Measurements from ENCODE around the gene PCNT.

The PCNT gene

DNA sequence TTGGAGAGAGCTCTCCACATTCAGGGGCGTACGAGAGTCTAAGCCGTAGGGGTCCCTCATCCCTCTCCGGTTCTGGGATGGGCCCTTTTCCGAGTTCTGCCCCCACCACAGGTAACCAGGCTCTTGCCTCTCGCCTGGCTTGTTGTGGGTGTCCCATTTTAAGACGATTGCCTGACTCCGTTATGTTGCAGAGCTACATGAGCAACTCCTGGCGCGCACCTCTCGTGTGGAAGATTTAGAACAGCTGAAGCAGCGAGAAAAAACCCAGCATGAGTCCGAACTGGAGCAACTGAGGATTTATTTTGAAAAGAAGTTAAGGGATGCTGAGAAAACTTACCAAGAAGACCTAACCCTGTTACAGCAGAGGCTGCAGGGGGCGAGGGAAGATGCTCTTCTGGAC, 29.0 kb downstream of the PCNT start:
- WGBS, 2 experiments (ENCODE audit: insufficient coverage in 2 of 2): 88 to 95% methylated on average over 11 to 14 of the region's 14 CpGs
- Histone ChIP-seq H3K9me3 (ENCODE audit: control insufficient read depth, low read length) (no peaks in the 10 kb centered on the region), H3K27ac (ENCODE audit: low read depth, low read length, severe bottlenecking) (no peak overlapping the region), H3K4me3 (ENCODE audit: extremely low read depth, insufficient read depth, low read length, poor library complexity, severe bottlenecking) (no peak overlapping the region), H3K4me1 (ENCODE audit: control insufficient read depth, insufficient read depth, low read length, poor library complexity, severe bottlenecking) (no peaks in the 10 kb centered on the region), H3K36me3 (ENCODE audit: control insufficient read depth, insufficient read depth, low read length) (peaks cover 93% of the 10 kb centered on the region)

DNA sequence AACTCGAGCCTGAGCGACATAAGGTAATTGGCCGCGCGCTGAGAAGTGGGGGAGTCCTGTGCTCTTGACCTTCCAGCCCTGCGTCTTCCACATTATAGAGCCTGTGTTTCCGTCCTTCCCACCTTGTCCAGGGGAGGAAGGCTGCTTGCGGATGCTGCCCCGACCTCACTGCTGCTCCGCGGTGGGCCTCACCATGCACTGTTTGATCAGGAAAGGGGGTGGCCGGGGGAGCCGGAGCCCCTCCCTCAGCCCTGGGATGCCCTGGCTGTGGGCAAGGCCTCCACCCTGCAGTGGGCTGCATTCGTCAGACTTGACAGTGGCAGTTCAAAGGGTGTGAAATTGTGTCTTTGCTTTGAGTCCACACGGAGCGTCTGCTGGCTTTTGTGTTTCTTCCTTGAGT, 30.1 kb downstream of the PCNT start:
- no peak overlapping the region for H3K27ac ChIP-seq (ENCODE audit: low read depth, low read length, severe bottlenecking)
- H3K4me1 ChIP-seq (ENCODE audit: control insufficient read depth, insufficient read depth, low read length, poor library complexity, severe bottlenecking): no peaks in the 10 kb centered on the region
- no peaks in the 10 kb centered on the region for H3K9me3 ChIP-seq (ENCODE audit: control insufficient read depth, low read length)
- H3K4me3 ChIP-seq (ENCODE audit: extremely low read depth, insufficient read depth, low read length, poor library complexity, severe bottlenecking): no peak overlapping the region
- peaks cover 93% of the 10 kb centered on the region for H3K36me3 ChIP-seq (ENCODE audit: control insufficient read depth, insufficient read depth, low read length)
- 92 to 96% methylated on average over 14 to 15 of the region's 16 CpGs for WGBS, 2 experiments (ENCODE audit: insufficient coverage in 2 of 2)

DNA sequence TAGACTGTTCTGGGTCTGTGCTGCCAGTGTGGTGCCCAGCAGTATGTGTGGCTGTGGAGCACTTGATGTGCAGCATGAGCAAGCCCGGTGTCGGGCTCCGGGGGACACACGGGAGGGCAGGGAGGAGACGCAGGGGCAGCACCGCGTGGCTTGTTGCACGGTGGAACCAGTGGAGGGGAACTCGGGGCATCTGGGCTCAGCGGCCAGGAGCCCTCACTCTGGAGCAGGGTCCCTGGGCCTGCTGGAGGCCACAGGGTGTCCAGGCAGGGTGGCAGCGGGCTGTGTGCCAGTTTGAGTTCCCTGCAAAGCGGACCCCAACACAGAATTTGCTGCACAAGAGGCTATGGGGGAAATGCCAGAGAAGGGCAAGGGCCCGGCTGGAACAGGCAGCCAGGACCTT, 30.6 kb downstream of the PCNT start:
- Histone ChIP-seq H3K4me3 (ENCODE audit: extremely low read depth, insufficient read depth, low read length, poor library complexity, severe bottlenecking) (no peak overlapping the region), H3K36me3 (ENCODE audit: control insufficient read depth, insufficient read depth, low read length) (peaks cover 93% of the 10 kb centered on the region), H3K4me1 (ENCODE audit: control insufficient read depth, insufficient read depth, low read length, poor library complexity, severe bottlenecking) (no peaks in the 10 kb centered on the region), H3K27ac (ENCODE audit: low read depth, low read length, severe bottlenecking) (no peak overlapping the region), H3K9me3 (ENCODE audit: control insufficient read depth, low read length) (no peaks in the 10 kb centered on the region)
- WGBS, 2 experiments (ENCODE audit: insufficient coverage in 2 of 2): 92 to 96% methylated on average over 11 to 13 of the region's 13 CpGs

DNA sequence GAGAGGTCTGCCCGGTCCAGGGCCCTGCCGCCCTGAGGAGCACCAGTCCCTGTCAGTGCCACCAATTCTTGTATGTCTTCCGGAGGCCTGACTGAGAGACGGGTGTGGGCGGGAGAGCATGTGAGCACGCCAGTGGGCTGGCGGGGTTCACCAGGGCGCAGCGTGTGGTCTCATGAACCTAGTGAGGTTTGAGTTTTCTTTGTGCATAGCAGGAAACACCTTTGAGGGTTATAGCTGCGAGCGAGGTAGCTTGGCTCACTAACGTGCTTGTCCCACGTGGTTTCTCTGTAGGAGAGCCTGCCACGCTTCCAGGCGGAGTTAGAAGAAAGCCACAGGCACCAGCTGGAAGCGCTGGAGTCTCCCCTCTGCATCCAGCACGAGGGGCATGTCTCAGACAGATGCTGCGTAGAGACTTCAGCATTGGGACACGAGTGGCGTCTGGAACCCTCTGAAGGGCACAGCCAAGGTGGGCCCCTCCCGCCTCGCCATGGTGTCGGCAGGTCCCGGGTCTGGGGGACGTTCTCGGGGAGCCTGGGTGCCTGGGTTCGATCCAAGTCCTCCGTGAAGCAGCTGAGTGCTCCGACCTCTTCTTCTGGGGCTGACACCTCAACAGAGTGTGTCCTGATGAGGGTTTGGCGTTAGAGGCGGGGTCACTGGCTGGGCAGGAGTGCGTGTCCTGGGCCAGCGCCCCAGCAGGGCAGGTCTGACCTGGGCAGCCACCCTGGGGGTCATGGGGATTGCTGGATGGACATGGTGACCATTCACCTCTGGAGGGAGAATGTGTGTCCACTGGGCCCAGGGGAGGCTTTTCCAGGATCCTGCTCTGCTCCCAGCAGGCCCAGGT, 31.4 kb downstream of the PCNT start:
- Histone ChIP-seq H3K4me1 (ENCODE audit: control insufficient read depth, insufficient read depth, low read length, poor library complexity, severe bottlenecking) (no peaks in the 10 kb centered on the region), H3K9me3 (ENCODE audit: control insufficient read depth, low read length) (no peaks in the 10 kb centered on the region), H3K27ac (ENCODE audit: low read depth, low read length, severe bottlenecking) (no peak overlapping the region), H3K36me3 (ENCODE audit: control insufficient read depth, insufficient read depth, low read length) (peaks cover 90% of the 10 kb centered on the region), H3K4me3 (ENCODE audit: extremely low read depth, insufficient read depth, low read length, poor library complexity, severe bottlenecking) (no peak overlapping the region)
- 96% methylated on average over 32 of the region's 33 CpGs for WGBS, 2 experiments (ENCODE audit: insufficient coverage in 2 of 2)

DNA sequence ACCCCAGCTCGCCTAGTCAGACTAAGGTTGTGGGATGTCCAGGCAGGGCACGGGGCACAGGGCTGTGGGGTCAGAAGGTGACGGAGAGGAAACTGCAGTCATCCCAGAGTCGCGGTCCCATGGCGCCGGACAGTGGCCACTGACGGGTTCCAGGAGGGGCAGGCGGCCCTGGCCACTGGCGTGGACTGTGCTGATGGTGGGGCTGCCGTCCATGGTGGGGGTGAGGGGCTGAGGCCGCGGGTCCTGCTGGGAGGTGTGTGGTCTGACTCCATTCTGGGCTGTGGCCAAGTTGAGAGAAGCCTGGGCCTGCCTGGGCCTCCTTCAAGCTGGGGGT, 32.0 kb downstream of the PCNT start:
- whole genome bisulfite sequencing, 2 experiments (ENCODE audit: insufficient coverage in 2 of 2): 93 to 95% methylated on average over 5 to 13 of the region's 13 CpGs
- Histone ChIP-seq H3K27ac (ENCODE audit: low read depth, low read length, severe bottlenecking) (no peak overlapping the region), H3K4me3 (ENCODE audit: extremely low read depth, insufficient read depth, low read length, poor library complexity, severe bottlenecking) (no peak overlapping the region), H3K9me3 (ENCODE audit: control insufficient read depth, low read length) (no peaks in the 10 kb centered on the region), H3K36me3 (ENCODE audit: control insufficient read depth, insufficient read depth, low read length) (peaks cover 89% of the 10 kb centered on the region), H3K4me1 (ENCODE audit: control insufficient read depth, insufficient read depth, low read length, poor library complexity, severe bottlenecking) (no peaks in the 10 kb centered on the region)

DNA sequence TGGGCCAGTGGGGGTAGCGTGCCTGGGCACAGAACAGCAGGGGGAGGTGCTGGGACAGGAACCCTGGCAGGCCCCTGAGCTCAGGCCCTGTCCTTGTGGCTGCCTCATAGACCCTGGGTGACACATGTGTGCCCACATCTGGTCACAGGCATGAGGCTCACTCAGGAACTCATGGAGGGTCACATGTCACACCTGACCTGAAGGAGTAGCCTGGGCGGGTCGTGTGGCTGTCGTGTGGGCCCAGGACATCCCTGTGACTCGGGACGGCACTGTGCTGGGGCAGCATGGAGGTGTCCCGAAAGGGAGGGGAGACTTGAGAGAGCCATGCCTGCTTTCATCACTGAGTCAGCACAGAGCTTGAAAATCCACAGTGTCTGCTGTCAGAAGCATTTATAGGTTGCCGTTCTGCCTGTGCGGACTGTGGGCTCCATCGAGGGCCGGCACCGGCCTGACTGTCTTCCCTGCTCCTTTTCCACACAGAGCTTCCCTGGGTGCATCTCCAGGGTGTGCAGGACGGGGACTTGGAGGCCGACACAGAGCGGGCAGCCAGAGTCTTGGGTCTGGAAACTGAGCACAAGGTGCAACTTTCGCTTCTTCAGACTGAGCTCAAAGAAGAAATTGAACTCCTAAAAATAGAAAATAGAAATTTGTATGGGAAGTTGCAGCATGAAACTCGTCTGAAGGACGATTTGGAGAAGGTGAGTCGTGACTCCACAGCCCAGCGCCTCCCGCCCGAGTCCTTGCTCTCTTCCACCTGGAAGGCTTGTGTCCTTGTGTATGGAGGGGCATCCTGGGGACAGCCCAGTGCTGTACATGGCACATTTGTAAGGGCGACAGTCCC, 32.8 kb downstream of the PCNT start:
- 94 to 96% methylated on average over 19 to 23 of the region's 23 CpGs for WGBS, 2 experiments (ENCODE audit: insufficient coverage in 2 of 2)
- Histone ChIP-seq H3K36me3 (ENCODE audit: control insufficient read depth, insufficient read depth, low read length) (peaks cover 88% of the 10 kb centered on the region), H3K4me3 (ENCODE audit: extremely low read depth, insufficient read depth, low read length, poor library complexity, severe bottlenecking) (no peak overlapping the region)

DNA sequence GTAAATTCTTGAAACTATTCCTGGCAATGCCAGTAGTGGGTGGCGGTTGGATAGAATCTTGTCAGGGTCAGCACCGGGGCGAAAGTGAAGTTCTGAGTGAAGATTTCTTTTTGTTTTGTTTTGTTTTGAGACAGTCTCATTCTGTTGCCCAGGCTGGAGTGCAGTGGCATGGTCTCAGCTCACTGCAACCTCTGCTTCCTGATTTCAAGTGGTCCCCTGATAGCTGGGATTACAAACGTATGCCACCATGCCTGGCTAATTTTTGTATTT, 33.3 kb downstream of the PCNT start:
- H3K9me3 ChIP-seq (ENCODE audit: control insufficient read depth, low read length): no peaks in the 10 kb centered on the region
- 96 to 98% methylated on average over 4 of the region's 4 CpGs for WGBS, 2 experiments (ENCODE audit: insufficient coverage in 2 of 2)
- peaks cover 86% of the 10 kb centered on the region for H3K36me3 ChIP-seq (ENCODE audit: control insufficient read depth, insufficient read depth, low read length)
- no peaks in the 10 kb centered on the region for H3K4me1 ChIP-seq (ENCODE audit: control insufficient read depth, insufficient read depth, low read length, poor library complexity, severe bottlenecking)
- no peak overlapping the region for H3K4me3 ChIP-seq (ENCODE audit: extremely low read depth, insufficient read depth, low read length, poor library complexity, severe bottlenecking)
- no peak overlapping the region for H3K27ac ChIP-seq (ENCODE audit: low read depth, low read length, severe bottlenecking)

More for the DNA sequence above, 32.8 kb downstream of the PCNT start:
- no peaks in the 10 kb centered on the region for H3K9me3 ChIP-seq (ENCODE audit: control insufficient read depth, low read length)
- H3K4me1 ChIP-seq (ENCODE audit: control insufficient read depth, insufficient read depth, low read length, poor library complexity, severe bottlenecking): no peaks in the 10 kb centered on the region
- H3K27ac ChIP-seq (ENCODE audit: low read depth, low read length, severe bottlenecking): no peak overlapping the region

DNA sequence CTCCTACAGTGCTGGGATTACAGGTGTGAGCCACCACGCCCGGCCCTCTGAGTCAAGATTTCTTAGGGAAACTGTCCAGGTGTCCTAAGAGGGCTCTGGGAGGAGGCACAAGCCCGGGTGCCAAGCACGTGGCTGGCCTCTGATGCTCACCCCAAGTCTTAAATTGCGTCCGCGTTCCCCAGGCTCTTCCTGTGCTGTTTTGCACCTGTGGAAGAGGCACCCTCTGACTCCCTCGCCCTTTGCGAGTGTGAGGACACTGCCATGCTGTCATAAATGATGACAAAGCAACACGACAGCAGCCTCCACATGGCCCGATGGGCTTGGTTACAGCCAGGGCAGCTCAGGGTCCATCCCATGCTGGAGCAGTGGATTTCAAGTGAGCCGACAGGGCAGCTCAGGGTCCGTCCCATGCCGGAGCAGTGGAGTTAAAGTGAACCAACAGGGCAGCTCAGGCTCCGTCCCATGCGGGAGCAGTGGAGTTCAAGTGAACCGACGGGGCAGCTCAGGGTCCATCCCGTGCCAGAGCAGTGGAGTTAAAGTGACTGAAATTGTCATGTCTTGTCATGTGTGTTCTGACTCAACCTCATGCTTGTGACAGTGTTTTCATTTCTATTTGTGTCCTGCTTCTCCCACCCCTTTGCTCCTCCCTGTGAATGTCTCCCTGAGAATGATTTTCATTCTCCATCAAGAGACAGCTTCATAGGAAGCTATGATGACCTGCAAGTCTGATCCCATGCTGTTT, 33.9 kb downstream of the PCNT start:
- H3K9me3 ChIP-seq (ENCODE audit: control insufficient read depth, low read length): no peaks in the 10 kb centered on the region
- WGBS, 2 experiments (ENCODE audit: insufficient coverage in 2 of 2): 98% methylated on average over 18 to 19 of the region's 19 CpGs
- no peaks in the 10 kb centered on the region for H3K4me1 ChIP-seq (ENCODE audit: control insufficient read depth, insufficient read depth, low read length, poor library complexity, severe bottlenecking)
- no peak overlapping the region for H3K27ac ChIP-seq (ENCODE audit: low read depth, low read length, severe bottlenecking)
- peaks cover 86% of the 10 kb centered on the region for H3K36me3 ChIP-seq (ENCODE audit: control insufficient read depth, insufficient read depth, low read length)
- H3K4me3 ChIP-seq (ENCODE audit: extremely low read depth, insufficient read depth, low read length, poor library complexity, severe bottlenecking): no peak overlapping the region

DNA sequence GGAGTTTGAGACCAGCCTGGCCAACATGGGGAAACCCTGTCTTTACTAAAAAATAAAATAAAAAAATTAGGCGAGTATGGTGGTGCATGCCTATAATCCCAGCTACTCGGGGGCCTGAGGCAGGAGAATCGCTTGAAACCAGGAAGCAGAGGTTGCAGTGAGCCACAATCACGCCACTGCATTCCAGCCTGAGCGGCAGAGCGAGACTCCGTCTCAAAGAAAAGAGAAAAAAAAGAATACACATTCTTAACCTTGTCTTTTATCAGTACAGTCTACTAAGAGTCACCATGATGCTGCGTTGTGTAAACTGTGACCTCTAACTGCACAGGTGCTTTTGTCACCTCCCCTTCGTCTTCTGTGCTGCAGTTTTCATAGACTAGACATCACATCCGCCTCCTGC, 37.2 kb downstream of the PCNT start:
- Histone ChIP-seq H3K9me3 (ENCODE audit: control insufficient read depth, low read length) (no peaks in the 10 kb centered on the region), H3K27ac (ENCODE audit: low read depth, low read length, severe bottlenecking) (no peak overlapping the region), H3K36me3 (ENCODE audit: control insufficient read depth, insufficient read depth, low read length) (peaks cover 85% of the 10 kb centered on the region), H3K4me3 (ENCODE audit: extremely low read depth, insufficient read depth, low read length, poor library complexity, severe bottlenecking) (no peak overlapping the region), H3K4me1 (ENCODE audit: control insufficient read depth, insufficient read depth, low read length, poor library complexity, severe bottlenecking) (no peaks in the 10 kb centered on the region)
- 86 to 91% methylated on average over 4 to 8 of the region's 10 CpGs for WGBS, 2 experiments (ENCODE audit: insufficient coverage in 2 of 2)

DNA sequence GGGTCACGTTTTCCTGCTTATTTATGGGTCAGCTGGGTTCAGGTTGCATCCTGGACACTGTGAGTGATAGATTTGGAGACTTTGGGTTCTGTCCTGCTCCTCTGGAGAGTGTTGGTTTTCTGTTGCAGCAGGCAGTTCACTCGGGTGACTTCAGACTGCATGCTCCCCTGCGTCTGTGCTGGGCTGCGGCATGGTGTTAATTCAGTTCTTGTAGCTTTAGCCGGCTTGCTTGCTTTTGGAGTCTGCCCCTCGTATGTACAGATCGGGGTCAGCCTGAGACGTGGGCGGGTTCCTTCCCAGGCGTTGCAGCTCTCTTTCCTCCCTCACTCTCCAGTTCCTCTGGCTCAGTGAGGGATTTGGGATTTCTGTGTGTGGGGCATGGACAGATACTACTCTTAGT, 38.0 kb downstream of the PCNT start:
- Histone ChIP-seq H3K27ac (ENCODE audit: low read depth, low read length, severe bottlenecking) (no peak overlapping the region), H3K4me3 (ENCODE audit: extremely low read depth, insufficient read depth, low read length, poor library complexity, severe bottlenecking) (no peak overlapping the region), H3K36me3 (ENCODE audit: control insufficient read depth, insufficient read depth, low read length) (peaks cover 85% of the 10 kb centered on the region), H3K4me1 (ENCODE audit: control insufficient read depth, insufficient read depth, low read length, poor library complexity, severe bottlenecking) (no peaks in the 10 kb centered on the region), H3K9me3 (ENCODE audit: control insufficient read depth, low read length) (no peaks in the 10 kb centered on the region)
- WGBS, 2 experiments (ENCODE audit: insufficient coverage in 2 of 2): 88 to 91% methylated on average over 5 to 7 of the region's 10 CpGs

Measured in mesodermal cell (in vitro differentiated cells).